Posterior vena cava (tissue), 2 donors: ENCODE measurements around the gene RAC3. TPM values are rescaled to one million over a fixed set of nuclear protein-coding genes. Genes with fewer than 3 reads are reported as not detected.
A peak's percentile ranks its signal among the peaks of the same experiment; 100 is the strongest.

Experiments
- DNase-seq: peaks from one replicate; pipeline ENCODE4 v3.0.0-alpha.2; 2020; ENCODE audit warnings: low spot score
- intact Hi-C, 2 donors: fragments of 100-400 bp; cut with DNase I; formaldehyde crosslinking; loops; one replicate each; pipeline versions ENCODE4 v1.14.1 to v1.14.2; 2022 to 2023
- total RNA-seq, 2 donors: library from RNA; stranded (reverse); fragmentation: NEBNext Ultra II Directional; extraction: Animal tissue kit (Norgen Biotek cat#: 25700); gene quantifications; one replicate each; pipeline ENCODE4 v1.2.1, GENCODE V29; 2021
- donor health status: DM: yes; HTN: yes; CAD: no.
- donor health status: DM: yes; HTN: yes; CAD: no.

The RAC3 gene
- total RNA-seq, 2 donors from 2014 or later = 1.0 to 1.3 TPM

- DNase-seq = no peak
- intact Hi-C loops = no loop called here
Observed at GRCh38 chr17:82049521-82049971, 18.1 kb downstream of the RAC3 start.

GRCh38 chr17:82050152-82050760 is 18.8 kb downstream of the RAC3 start:
- no peak for DNase-seq
- intact Hi-C loops = no loop called here

DNA sequence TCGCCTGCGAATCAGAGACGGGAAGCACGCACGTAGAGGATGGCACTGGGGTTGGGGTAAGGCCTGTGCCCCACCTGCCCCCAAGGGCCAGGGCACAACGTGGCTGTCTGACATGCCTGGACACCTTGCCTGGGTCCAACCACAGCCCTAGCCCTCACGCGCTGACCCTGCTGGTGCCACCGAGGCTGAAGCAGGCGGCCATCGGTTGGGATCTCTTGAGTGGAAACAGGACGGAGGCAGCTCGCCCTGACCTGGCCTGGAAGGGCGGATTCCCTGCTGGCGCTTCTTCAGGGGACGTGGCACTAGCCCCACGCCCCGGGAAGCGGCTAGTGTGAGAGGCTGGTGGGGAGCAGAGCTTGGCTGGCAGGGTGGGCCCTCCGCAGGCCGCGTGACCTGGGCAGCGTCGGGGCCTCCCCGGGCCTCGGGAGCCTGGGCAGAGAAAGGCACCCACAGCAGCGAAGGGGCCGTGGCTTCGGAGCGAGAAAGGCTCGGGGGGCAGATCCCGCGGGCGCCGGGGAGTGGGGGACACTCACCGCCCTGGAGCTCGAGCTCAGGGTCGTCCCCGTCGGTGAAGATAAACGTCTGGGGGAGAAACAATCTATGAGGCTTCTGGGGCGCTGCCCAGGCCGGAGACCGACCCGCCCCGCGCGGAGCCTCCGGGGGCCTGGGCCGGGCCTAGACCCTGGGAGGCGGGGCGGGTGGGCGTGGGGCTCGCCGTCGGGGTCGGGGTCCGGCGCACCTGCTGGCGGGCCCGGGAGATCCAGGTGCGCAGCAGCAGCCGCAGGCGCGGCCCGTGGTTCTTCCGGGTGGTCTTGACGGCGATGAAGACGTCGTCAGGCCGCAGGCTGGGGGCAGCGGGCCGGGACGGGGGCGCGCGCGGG is 19.5 kb downstream of the RAC3 start:
- DNase-seq = no peak

DNA sequence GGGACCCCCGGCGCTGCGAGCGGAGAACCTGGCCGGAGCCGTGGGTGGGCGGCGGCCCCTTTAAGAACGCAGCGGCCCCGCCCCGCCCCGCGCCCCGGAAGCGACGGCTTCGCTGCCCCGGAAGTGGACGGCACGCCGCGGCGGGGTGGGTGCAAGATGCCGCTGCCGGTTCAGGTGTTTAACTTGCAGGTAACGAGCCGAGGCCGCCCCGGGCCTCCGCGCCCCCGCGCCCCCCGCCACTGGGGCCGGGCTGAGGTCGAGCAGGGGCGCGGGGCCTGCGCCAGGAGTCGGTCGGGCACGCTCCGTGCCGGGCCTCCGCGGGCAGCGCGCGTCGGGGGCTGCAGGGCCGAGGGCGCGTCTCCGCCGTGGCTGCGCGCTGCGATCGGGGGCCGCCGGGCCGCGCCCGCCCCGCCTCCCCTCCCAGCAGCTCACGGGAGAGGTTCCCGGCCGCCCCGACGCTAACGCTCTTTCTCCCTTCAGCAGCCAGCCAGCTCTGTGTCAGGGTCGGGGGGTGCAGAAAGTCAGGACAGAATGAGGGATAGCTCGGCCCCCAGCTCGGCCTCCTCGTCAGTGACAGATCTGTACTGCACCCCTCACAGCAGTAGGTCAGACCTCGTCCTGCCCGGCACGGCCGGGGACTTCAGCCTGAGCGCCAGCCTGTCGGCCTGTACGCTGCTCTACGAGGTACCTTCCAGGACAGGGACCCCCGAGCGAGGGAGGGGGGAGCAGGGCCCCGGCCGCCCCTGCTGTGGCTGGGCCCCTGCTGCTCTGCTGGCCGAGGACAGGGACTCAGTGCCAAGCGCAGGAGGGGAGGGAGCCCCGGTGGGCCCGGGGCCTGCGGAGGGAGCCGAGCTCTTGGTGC is 20.5 kb downstream of the RAC3 start, which contains the start of the genes GPS1 and RFNG:
Gene GPS1 (plus strand): TSS at position 123 of the 862 bp plus-strand sequence. CDS start 34 bp downstream, at position 157.
Gene RFNG (minus strand): TSS at position 36 of the 862 bp plus-strand sequence. CDS start 45 bp downstream, outside the sequence.
- intact Hi-C loops = no loop called here
- peak; percentile 94 for DNase-seq

More for the DNA sequence above, 19.5 kb downstream of the RAC3 start:
- intact Hi-C loops = no loop called here

DNA sequence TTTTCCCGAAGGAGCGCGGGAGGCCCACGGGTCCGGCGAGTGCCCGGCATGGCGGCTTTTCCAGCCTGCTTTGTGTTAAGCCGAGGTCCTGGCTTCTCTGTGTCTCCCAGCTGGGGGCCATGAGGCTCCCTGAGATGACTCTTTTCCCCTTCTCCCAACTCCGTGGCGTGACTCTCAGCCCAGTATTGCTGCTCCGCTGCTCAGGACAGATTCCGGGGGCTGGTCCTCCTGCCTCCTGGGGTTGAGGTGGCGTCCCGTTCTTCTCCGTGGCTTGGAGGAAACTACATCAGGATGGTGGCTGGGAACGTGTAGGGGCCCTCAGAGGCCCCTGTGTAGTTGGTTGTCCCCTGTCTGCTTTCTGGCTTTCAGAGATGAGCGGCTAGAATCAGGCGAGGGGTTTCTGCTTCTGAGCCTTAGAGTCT is 21.2 kb downstream of the RAC3 start:
- no peak for DNase-seq
- intact Hi-C loops = no loop called here

- intact Hi-C loops = no loop called here
- DNase-seq = no peak
Observed at GRCh38 chr17:82053130-82053529, 21.7 kb downstream of the RAC3 start.

DNA sequence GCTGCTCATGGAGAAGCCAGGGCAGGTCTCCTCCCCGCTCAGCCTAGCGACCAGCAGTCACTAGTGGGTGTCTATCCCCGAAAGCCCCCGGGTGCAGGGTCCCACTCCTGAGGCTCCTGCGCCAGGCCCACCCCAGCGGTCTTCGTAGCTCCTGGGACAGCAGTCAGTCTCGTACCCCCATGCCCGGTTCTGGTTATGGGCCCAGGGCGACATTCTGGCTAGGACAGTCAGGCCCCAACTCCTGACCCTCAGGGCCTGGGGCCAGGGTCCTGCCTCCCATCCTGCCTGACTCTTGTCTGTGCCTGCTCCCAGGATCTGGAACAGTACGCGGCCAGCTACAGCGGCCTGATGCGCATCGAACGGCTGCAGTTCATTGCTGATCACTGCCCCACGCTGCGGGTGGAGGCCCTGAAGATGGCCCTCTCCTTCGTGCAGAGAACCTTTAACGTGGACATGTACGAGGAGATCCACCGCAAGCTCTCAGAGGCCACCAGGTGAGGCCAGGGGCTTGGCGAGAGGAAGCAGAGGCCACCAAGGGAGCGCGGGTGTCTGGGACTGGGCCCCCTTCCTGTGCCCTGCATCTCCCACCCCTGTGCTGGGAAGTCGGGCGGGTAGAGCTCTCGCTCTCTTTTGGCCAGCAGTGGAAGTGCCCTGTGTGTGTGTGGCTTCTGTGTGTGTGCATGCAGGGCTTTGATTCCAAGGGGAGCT is 22.2 kb downstream of the RAC3 start:
- intact Hi-C loops = no loop called here
- DNase-seq = no peak

- intact Hi-C loops = loop anchor here in 1 of 2 donors (1.0 kb wide), 1 partner anchor 21 kb away; no protein-coding TSS in a partner anchor
- DNase-seq = no peak
Observed at GRCh38 chr17:82054351-82055022, 23.0 kb downstream of the RAC3 start.

DNA sequence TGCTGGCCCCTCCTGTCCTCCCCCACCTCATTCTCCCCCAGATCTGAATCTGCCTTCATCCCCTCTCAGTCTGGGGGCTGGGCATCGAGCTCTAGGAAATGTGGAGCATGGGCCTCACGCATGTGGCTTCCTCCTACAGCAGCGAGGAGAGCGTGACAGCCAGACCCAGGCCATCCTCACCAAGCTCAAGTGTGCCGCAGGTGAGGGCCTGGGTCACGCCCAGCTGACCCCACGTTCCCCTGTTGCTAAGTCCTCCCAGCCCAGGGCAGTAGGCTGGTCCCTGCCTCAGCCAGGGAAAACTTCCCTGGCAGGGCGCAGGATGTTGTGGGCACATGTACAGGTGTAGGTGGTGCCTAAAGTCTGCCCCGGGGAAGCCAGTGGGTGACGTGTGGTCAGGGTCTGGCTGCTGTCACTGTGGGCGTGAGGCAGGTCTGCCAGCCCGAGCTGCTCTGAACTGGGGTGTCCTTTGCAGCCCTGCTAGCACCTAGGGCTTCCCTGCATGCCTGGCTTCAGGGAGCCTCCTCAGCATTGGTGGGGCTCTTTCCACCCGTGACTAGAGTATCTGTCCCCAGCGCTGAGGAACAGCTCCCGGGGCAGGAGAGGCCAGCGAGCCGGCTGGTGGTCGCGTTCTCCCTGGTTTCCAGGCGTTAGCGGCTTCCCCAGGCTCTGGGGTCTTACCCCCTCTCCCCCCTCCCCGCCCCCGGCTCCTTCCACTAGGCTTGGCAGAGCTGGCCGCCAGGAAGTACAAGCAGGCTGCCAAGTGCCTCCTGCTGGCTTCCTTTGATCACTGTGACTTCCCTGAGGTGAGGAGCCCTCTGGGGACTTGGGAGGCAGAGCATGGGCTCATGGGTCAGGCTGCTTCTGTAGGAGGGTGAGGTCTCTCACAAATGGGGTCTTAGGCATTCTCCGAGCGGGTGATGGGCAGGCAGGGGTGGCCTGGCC is 23.8 kb downstream of the RAC3 start:
- no peak for DNase-seq
- intact Hi-C loops = loop anchor here in 1 of 2 donors (1.0 kb wide), 1 partner anchor 20 kb away; no protein-coding TSS in a partner anchor

GRCh38 chr17:82055965-82056728 is 24.7 kb downstream of the RAC3 start:
- intact Hi-C loops = loop anchor here in 1 of 2 donors (1.0 kb wide), 1 partner anchor 19 kb away; no protein-coding TSS in a partner anchor
- DNase-seq = no peak

GRCh38 chr17:82056729-82057621 is 25.5 kb downstream of the RAC3 start:
- DNase-seq = no peak
- intact Hi-C loops = no loop called here

DNA sequence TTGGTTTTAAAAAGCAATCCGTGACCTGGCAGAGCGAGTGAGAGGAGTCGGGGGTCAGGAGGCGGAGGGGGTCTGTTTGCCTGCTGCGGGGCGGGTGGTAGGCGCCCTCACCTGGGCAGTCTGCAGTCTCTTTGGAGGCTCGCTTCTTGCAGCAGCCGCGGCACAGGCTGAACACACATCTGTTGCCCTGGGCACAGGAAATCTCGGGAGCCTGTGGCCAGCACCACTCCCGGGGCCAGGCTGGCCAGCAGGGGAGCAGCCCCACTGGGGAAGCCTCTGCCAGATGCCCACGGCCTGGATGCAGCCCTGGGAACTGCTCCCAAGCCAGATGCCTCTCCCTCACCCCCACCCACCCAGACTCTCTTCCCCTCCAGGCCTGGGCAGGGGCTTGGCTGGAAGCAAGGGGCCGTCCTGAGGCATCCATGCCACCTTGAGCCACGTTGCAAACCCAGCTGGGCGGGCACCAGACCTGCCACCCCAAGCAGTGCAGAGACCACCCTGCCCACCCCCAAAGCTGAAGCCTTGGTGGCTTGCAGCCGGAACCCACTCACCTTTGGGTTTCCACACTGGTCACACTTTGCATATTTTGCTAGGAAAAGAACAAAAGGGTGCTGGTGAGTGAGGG is 26.9 kb downstream of the RAC3 start:
- intact Hi-C loops = no loop called here
- DNase-seq = no peak

DNA sequence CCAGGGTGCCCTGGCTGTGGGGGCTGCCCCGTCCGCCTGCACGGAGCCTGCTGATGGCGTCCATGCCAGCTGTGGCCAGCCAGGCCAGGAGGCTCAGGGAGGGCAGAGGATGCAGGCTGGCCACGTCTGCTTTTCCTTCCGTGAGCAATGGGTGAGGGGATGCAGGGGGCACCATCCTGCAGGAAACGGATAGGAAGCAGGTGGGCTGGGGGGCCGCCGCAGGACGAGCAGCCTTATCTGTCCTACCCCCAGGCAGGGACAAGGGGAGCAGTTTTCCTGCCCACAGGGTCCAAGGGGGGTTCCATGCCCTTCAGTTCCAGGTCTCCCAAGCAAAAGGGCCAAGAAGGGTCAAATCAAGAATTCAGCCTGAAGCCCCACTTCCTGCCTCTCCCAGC is 27.4 kb downstream of the RAC3 start:
- intact Hi-C loops = no loop called here
- no peak for DNase-seq

DNA sequence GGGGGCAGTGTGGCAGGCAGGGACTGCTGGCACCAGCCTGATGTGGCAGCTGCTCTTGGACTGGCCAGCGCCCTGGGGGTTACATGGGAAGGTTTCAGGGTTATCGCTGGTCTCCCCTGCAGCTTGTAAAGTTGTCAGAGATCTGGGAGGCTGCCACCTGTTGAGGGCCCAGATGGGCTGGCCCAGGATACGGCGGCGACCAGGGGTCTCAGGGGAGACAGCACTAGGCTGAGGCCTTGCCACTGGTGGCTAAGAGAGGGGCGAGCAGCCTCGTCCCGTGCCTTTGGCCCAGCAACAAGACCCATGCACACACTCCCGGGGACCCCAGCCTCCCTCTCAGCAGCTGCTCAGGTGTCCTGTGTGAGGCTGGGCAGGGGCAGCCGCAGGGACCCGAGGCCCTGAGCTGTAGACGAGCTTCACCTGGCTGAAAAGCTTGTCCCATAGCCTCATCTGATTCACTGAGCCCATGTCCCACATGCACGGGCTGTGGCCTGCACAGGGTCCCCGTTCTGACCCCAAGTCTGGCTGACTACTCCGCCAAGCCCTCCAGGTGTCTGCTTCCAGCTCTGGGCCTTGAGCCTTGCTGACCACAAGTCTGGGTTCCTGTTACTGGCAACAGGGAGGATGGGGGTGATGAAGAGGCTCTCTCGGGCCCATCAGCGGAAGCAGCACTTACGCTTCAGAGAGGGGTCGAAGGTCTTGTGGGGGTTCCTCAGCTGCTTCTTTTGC is 28.0 kb downstream of the RAC3 start:
- intact Hi-C loops = no loop called here
- no peak for DNase-seq
